Activated naive CD8-positive, alpha-beta T cell treated with anti-CD3 and anti-CD28 coated beads, Interleukin-2, amount 10 ng/mL, durations not matched to agents 7 days and 5 days (primary cell): ENCODE data around the gene IGSF21. TPM values are rescaled to one million over a fixed set of nuclear protein-coding genes. Genes with fewer than 3 reads are reported as not detected.

ENCODE experiments used
- ATAC-seq: fragments of 150-1000 bp; cut with Tn5 transposase; one replicate; pipeline ENCODE4 v1.10.0; 2021; ENCODE audit warnings: low read depth, moderate library complexity
- POLR2A ChIA-PET: fragments of 350-600 bp; sonication (Branson Sonifier 250); formaldehyde crosslinking; loops from one replicate; lab custom pipeline; 2021; ENCODE audit warnings: antibody characterized with exemption; lab: Charles Lee
- DNase-seq: peaks from one replicate; pipeline ENCODE4 v3.0.0; 2021
- H3K27ac Mint-ChIP-seq: one replicate; pipeline ENCODE4 v1.8.0; 2022; ENCODE audit warnings: mild to moderate bottlenecking, mixed read lengths
- H3K27me3 Mint-ChIP-seq: one replicate; pipeline ENCODE4 v1.8.0; 2022; ENCODE audit warnings: mild to moderate bottlenecking, moderate library complexity, mixed read lengths
- H3K36me3 Mint-ChIP-seq: one replicate; pipeline ENCODE4 v1.8.0; 2021; ENCODE audit warnings: mild to moderate bottlenecking, mixed read lengths
- H3K4me1 Mint-ChIP-seq: one replicate; pipeline ENCODE4 v1.8.0; 2021; ENCODE audit warnings: mixed read lengths
- H3K4me3 Mint-ChIP-seq: one replicate; pipeline ENCODE4 v1.8.0; 2022; ENCODE audit warnings: mild to moderate bottlenecking, moderate library complexity, mixed read lengths
- H3K9me3 Mint-ChIP-seq: one replicate; pipeline ENCODE4 v1.8.0; 2021; ENCODE audit warnings: mixed read lengths
- total RNA-seq, 2 experiments: library from RNA; stranded (reverse); gene quantifications; one replicate each; pipeline ENCODE4 v1.2.3, GENCODE V29; 2021

Gene IGSF21
- total RNA-seq, 2 experiments from 2014 or later = not detected

DNA sequence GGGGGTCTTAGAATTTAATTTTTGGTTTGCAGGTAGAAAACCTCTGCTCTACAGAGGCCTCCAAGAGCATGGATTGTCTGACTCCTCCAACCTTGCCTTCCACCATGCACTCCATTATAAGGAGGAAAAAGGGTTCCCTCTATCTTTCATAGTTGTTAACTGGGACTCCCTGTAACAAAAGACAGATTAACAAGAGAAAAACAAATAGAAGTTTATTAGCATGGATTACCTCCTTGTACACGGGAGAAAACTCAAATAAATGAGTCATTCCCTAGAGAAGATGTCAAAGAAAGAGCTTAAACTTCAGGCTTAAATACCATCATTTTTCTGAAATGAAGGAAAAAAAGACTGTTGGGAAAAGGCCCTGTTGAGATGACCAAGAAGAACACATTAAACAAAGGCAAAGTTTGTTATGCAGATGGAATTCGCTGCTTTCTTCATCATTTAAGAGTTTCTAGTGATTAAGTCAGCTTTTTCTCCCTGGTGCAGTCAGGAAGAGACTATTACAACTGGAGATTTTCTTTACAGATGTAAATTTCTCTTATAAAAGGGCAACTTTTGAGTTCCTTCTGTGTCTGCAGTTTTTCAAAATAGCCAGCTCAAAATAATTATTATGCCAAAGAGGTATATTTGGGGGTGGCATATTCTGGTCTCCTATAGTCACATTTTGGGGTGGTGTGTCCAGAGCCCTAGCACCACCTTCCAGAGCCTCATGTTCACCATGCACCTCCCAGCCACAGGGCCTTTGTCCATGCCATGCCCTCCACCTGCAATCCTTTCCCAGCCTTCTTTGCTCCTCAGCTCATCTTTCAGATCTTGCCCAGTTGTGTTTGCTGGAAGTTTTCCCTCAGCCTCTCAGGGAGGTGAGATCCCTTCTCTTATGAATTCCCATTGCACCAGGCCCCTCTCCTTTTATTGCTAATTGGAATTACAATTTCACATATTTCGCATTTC is 310.0 kb downstream of the IGSF21 start:
- Mint-ChIP-seq H3K4me1 (no peaks in the 10 kb centered on the region), H3K9me3 (peaks cover 3% of the 10 kb centered on the region), H3K27me3 (peaks cover 7% of the 10 kb centered on the region), H3K27ac (no peak overlapping the region), H3K4me3 (no peak overlapping the region), H3K36me3 (no peaks in the 10 kb centered on the region)
- ATAC-seq = no peak
- POLR2A ChIA-PET = no interaction called here
- no peak for DNase-seq

DNA sequence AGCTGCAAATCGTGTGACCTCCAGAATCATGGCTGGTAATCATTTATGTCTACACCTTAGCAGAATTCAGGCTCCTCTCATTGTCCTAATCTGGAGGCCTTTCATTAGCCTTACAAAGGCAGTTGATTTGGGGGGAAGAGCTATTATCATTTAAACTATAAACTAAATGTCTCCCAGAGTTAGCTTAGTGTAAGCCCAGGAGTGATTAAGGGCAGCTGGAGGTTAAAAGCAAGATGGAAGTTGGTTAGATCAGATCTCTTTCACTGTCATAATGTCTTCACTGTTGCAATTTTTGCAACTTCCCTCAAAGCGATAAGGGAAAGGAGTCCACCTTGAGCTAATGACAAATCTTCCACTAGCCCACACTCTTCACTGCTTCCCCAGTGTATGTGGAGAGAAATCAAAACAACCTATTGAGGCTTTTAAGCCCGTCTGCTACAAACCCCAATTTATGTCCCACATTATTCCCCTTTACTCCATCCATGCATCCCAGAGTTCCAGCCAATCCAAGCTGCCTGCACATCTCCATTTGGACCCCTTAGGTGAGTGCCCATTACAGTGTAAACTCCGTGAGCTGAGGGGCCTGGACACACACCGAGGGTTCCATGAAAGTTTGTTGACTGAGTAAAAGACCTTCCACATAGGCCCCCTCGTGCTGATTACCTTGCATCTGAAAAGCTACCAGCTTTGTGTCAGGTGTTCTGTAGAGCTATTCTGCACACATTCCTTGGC is 311.7 kb downstream of the IGSF21 start:
- Mint-ChIP-seq H3K27ac (no peak overlapping the region), H3K27me3 (peaks cover 7% of the 10 kb centered on the region), H3K9me3 (peaks cover 2% of the 10 kb centered on the region), H3K36me3 (no peaks in the 10 kb centered on the region), H3K4me3 (no peak overlapping the region), H3K4me1 (no peaks in the 10 kb centered on the region)
- ATAC-seq (no peak), DNase-seq (no peak)
- POLR2A ChIA-PET = interaction anchor here (0.5 kb wide), 1 partner anchor 473 kb away, joined by 3 read pairs; no protein-coding TSS in a partner anchor

DNA sequence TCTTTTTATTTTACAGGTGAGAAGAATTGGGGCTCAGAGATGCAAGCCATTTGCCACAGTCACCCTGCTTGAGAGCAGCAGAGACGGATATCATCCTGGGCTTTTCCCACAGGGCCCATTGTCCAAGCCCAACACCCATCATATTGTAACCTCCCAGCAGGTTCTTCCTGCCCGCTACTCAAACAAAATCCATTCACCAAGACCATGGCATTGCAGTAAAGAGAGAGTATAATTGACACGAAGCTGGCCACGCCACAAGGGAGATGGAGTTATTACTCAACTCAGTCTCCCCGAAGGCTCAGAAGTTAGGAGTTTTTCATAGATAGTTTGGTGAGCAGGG is 312.2 kb downstream of the IGSF21 start:
- ATAC-seq (no peak), DNase-seq (no peak)
- no peak overlapping the region for H3K4me3 Mint-ChIP-seq
- H3K36me3 Mint-ChIP-seq = no peaks in the 10 kb centered on the region
- POLR2A ChIA-PET = interaction anchor here (0.5 kb wide), 1 partner anchor 473 kb away, joined by 3 read pairs; no protein-coding TSS in a partner anchor
- H3K9me3 Mint-ChIP-seq = no peaks in the 10 kb centered on the region
- H3K27me3 Mint-ChIP-seq = peaks cover 7% of the 10 kb centered on the region
- no peaks in the 10 kb centered on the region for H3K4me1 Mint-ChIP-seq
- no peak overlapping the region for H3K27ac Mint-ChIP-seq

DNA sequence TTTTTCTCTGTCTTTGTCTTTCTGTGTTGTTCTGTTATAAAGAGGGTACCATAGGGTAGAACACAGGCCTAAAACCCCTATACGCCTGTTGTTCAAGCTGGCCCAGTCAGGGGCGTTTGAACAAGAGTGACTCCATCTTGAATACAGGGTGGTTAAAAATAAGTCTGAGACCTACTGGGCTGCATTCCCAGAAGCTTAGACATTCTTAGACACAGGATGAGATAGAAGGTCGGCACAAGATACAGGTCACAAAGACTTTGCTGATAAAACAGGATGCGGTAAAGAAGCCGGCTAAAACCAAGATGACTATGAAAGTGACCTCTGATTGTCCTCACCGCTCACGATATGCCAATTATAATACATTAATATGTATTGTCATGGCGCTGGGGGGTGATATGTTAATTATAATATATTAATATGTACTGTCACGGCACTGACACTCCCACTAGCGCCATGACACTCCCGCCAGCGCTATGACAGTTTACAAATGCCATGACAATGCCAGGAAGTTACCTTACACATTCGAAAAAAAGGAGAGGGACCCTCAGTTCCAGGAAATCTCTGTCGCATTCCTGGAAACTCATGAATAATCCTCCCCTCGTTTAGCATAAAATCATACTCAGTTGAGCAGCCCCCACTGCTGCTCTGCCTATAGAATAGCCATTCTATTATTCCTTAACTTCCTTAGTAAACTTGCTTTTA is 314.6 kb downstream of the IGSF21 start:
- Mint-ChIP-seq H3K36me3 (no peaks in the 10 kb centered on the region), H3K27ac (no peak overlapping the region), H3K4me1 (no peaks in the 10 kb centered on the region), H3K9me3 (no peaks in the 10 kb centered on the region), H3K27me3 (peaks cover 7% of the 10 kb centered on the region), H3K4me3 (no peak overlapping the region)
- DNase-seq = no peak
- POLR2A ChIA-PET = no interaction called here
- ATAC-seq = no peak

DNA sequence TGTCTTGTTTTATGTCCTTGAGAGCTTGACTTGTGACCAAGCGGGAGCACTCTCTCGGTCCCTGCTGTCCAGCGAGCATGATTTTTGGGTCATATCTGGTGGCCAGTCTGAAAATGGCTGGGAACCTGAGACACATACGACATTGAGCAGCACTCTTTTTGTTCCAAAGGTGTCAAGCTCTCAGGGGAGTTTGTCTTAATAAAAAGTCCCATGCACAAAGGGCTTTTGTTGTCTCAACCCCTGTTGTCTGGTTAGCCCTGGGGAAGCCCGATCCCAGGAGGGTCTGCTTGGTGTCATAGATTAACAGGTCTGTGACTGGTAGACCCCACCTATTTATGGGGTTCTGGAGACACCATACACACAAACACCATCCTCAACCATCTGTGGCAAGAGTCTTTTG is 315.4 kb downstream of the IGSF21 start:
- Mint-ChIP-seq H3K36me3 (no peaks in the 10 kb centered on the region), H3K4me3 (no peak overlapping the region), H3K4me1 (no peaks in the 10 kb centered on the region)

DNA sequence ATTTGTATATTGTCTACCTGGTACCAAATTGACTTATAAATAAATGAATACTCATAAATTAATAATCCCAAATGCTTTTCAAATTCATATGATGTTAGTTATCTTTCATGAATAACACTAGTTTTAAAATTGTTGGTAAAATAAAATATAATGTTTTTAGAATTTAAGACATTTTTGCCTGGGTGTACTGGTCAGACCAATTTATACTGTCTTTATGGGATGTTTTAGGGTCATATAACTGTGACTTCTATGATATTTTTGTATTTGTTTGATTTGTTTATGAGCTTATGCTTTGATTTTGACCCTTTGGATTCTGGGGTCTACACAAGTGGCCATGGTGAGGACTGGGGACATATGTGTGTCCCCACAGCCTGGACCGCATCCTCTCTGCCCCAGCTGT is 319.0 kb downstream of the IGSF21 start:
- ATAC-seq = no peak

More for the DNA sequence above, 315.4 kb downstream of the IGSF21 start:
- peaks cover 6% of the 10 kb centered on the region for H3K27me3 Mint-ChIP-seq
- POLR2A ChIA-PET = no interaction called here
- ATAC-seq (no peak), DNase-seq (no peak)
- no peaks in the 10 kb centered on the region for H3K9me3 Mint-ChIP-seq
- no peak overlapping the region for H3K27ac Mint-ChIP-seq

More for the DNA sequence above, 319.0 kb downstream of the IGSF21 start:
- no peak for DNase-seq
- Mint-ChIP-seq H3K4me3 (no peak overlapping the region), H3K36me3 (no peaks in the 10 kb centered on the region), H3K27me3 (peaks cover 2% of the 10 kb centered on the region), H3K9me3 (no peaks in the 10 kb centered on the region), H3K4me1 (no peaks in the 10 kb centered on the region), H3K27ac (no peak overlapping the region)
- POLR2A ChIA-PET = no interaction called here
